OCI-LY3 (cell line): ENCODE data around the gene BIK.

ENCODE experiments used
- EZH2phosphoT487 ChIP-seq: fragments of 200-600 bp; shearing (Covaris generic); IDR thresholded peaks from 2 replicates; pipeline ENCODE4 v1.6.1; 2018; ENCODE audit warnings: antibody characterized with exemption, mixed run types, low read depth
- TF ChIP-seq, protein P1 (sequence below): fragments of 200-600, 300-600 bp; sonication (generic); IDR thresholded peaks from 2 replicates; pipeline ENCODE4 v1.5.1; 2014; ENCODE audit warnings: antibody characterized with exemption, low read length, low read depth

DNA sequence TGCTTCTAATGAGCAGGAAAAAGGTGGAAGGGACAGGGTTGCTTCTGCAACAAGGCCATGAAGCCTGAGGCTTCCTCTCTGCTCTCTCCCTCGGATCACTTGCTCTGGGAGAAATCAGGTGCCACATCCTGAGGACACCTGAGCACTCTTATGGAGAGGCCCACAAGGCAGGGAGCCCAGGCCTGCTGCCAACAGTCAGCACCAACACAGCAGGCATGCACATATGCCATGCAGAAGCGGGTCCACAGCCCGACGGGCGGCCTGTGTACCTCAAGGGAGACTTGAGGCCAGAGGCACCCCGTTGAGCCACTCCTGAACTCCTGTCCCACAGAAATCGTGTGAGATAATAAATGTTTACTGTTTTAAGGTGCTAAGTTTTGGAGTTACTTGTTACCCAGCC is 66.9 kb downstream of the BIK start:
- TF ChIP-seq, protein P1, sequence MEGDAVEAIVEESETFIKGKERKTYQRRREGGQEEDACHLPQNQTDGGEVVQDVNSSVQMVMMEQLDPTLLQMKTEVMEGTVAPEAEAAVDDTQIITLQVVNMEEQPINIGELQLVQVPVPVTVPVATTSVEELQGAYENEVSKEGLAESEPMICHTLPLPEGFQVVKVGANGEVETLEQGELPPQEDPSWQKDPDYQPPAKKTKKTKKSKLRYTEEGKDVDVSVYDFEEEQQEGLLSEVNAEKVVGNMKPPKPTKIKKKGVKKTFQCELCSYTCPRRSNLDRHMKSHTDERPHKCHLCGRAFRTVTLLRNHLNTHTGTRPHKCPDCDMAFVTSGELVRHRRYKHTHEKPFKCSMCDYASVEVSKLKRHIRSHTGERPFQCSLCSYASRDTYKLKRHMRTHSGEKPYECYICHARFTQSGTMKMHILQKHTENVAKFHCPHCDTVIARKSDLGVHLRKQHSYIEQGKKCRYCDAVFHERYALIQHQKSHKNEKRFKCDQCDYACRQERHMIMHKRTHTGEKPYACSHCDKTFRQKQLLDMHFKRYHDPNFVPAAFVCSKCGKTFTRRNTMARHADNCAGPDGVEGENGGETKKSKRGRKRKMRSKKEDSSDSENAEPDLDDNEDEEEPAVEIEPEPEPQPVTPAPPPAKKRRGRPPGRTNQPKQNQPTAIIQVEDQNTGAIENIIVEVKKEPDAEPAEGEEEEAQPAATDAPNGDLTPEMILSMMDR: no peak
- no peak for TF ChIP-seq EZH2phosphoT487
